Glutamatergic neuron (in vitro differentiated cells): ENCODE data around the gene NEUROD1. TPM values are rescaled to one million over a fixed set of nuclear protein-coding genes. Genes with fewer than 3 reads are reported as not detected.

ENCODE experiments used
- DNase-seq: peaks from one replicate; pipeline ENCODE4 v3.0.0; 2022
- H3K27ac Mint-ChIP-seq: one replicate; pipeline ENCODE4 v1.8.0; 2020; ENCODE audit warnings: mild to moderate bottlenecking, mixed read lengths, inconsistent platforms; ENCODE audit not compliant: unreplicated experiment
- H3K27me3 Mint-ChIP-seq: one replicate; pipeline ENCODE4 v1.8.0; 2020; ENCODE audit warnings: mild to moderate bottlenecking, moderate library complexity, mixed read lengths, inconsistent platforms; ENCODE audit not compliant: unreplicated experiment
- H3K36me3 Mint-ChIP-seq: one replicate; pipeline ENCODE4 v1.8.0; 2020; ENCODE audit warnings: mild to moderate bottlenecking, mixed read lengths, inconsistent platforms; ENCODE audit not compliant: unreplicated experiment
- H3K4me1 Mint-ChIP-seq: one replicate; pipeline ENCODE4 v1.8.0; 2020; ENCODE audit warnings: mild to moderate bottlenecking, low read depth, mixed read lengths, inconsistent platforms; ENCODE audit not compliant: unreplicated experiment
- H3K4me3 Mint-ChIP-seq: one replicate; pipeline ENCODE4 v1.8.0; 2020; ENCODE audit warnings: mild to moderate bottlenecking, mixed read lengths, inconsistent platforms; ENCODE audit not compliant: unreplicated experiment
- H3K9me3 Mint-ChIP-seq: one replicate; pipeline ENCODE4 v1.8.0; 2020; ENCODE audit warnings: mild to moderate bottlenecking, moderate library complexity, mixed read lengths, inconsistent platforms; ENCODE audit not compliant: unreplicated experiment
- total RNA-seq: library from RNA; stranded (reverse); fragmentation: NEBNext Ultra II Directional; extraction: Animal tissue kit (Norgen Biotek cat#: 25700); gene quantifications from one replicate; pipeline ENCODE4 v1.2.1, GENCODE V29; 2021; ENCODE audit not compliant: unreplicated experiment
- TF ChIP-seq, protein P1 (sequence below): fragments of 200-600 bp; sonication (generic); IDR thresholded peaks from one replicate; pipeline ENCODE4 v1.5.0; 2021; ENCODE audit not compliant: partially characterized antibody, unreplicated experiment

The NEUROD1 gene
- total RNA-seq, 1 donor from 2014 or later = 65.5 TPM

DNA sequence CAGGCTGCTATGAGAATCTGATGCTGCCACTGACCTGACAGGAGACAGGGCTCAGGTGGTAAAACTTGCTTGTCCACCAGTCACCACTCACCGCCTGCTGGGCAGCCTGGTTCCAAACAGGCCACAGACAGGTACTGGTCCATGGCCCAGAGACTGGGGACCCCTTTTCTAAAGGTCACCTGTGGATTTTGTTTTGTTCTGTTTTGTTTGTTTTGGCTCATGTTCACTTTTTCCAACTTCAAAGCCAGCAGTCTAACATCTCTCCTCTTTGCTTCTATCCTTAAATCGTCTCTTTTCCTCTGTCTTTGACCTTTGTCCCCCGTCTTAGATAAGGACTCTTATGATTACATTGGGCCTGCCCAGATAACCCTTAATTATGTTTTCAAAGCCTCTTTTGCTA lies 20.1 kb downstream of the NEUROD1 start:
- TF ChIP-seq, protein P1, sequence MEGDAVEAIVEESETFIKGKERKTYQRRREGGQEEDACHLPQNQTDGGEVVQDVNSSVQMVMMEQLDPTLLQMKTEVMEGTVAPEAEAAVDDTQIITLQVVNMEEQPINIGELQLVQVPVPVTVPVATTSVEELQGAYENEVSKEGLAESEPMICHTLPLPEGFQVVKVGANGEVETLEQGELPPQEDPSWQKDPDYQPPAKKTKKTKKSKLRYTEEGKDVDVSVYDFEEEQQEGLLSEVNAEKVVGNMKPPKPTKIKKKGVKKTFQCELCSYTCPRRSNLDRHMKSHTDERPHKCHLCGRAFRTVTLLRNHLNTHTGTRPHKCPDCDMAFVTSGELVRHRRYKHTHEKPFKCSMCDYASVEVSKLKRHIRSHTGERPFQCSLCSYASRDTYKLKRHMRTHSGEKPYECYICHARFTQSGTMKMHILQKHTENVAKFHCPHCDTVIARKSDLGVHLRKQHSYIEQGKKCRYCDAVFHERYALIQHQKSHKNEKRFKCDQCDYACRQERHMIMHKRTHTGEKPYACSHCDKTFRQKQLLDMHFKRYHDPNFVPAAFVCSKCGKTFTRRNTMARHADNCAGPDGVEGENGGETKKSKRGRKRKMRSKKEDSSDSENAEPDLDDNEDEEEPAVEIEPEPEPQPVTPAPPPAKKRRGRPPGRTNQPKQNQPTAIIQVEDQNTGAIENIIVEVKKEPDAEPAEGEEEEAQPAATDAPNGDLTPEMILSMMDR = no peak
- peaks cover 3% of the 10 kb centered on the region for H3K27me3 Mint-ChIP-seq
- no peak for DNase-seq
- H3K4me3 Mint-ChIP-seq = no peak overlapping the region
- peaks cover 31% of the 10 kb centered on the region for H3K4me1 Mint-ChIP-seq
- H3K27ac Mint-ChIP-seq = no peak overlapping the region
- H3K36me3 Mint-ChIP-seq = peaks cover 4% of the 10 kb centered on the region
- H3K9me3 Mint-ChIP-seq = peaks cover 5% of the 10 kb centered on the region

DNA sequence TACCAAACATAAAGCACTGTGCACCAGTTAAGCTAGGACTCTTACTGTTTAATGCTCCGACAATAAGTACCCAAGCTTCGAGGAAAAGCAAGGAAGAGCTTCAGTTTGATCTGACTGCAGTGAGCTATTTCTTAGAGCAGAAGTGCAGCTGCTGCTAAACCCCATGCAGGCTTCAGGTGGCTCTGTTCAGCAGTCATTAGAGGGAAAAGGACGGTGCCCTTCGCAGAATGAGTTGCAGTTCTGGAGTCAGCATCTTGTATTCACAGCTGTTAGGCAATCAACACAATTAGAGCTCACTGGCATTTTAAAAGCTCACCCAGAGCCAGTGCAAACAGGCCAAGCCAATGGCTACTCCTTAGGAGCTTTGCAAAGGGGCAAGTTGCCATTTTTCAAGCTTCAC lies 21.9 kb downstream of the NEUROD1 start:
- Mint-ChIP-seq H3K4me1 (peaks cover 31% of the 10 kb centered on the region), H3K9me3 (peaks cover 5% of the 10 kb centered on the region), H3K36me3 (peaks cover 4% of the 10 kb centered on the region), H3K4me3 (peak overlapping the region; percentile 86), H3K27ac (peak overlapping the region; percentile 55), H3K27me3 (peaks cover 5% of the 10 kb centered on the region)
- TF ChIP-seq, protein P1 = no peak
- no peak for DNase-seq

DNA sequence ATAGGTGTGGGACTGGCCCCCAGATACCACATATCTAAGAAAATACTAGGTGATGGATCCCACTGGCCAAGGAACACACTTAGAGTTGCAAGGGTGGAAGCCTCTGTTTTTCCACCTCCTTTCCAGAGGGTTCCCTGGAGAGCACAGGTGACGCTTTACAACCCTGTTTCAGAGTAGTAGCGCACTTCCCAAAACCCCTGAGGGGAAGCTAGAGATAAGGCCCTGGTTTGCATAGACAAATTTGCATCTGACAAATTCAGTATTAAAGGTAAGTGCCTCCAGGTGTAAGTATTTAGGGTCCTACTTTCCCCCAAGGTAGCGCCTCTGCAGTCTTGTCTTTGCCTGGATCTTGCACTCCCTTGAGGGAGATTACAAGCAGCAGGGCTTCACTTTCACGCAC lies 22.9 kb downstream of the NEUROD1 start:
- TF ChIP-seq, protein P1 = no peak
- Mint-ChIP-seq H3K27me3 (peaks cover 6% of the 10 kb centered on the region), H3K36me3 (peaks cover 4% of the 10 kb centered on the region), H3K27ac (no peak overlapping the region), H3K9me3 (peaks cover 5% of the 10 kb centered on the region), H3K4me1 (peaks cover 31% of the 10 kb centered on the region), H3K4me3 (peak overlapping the region; percentile 86)
- no peak for DNase-seq

DNA sequence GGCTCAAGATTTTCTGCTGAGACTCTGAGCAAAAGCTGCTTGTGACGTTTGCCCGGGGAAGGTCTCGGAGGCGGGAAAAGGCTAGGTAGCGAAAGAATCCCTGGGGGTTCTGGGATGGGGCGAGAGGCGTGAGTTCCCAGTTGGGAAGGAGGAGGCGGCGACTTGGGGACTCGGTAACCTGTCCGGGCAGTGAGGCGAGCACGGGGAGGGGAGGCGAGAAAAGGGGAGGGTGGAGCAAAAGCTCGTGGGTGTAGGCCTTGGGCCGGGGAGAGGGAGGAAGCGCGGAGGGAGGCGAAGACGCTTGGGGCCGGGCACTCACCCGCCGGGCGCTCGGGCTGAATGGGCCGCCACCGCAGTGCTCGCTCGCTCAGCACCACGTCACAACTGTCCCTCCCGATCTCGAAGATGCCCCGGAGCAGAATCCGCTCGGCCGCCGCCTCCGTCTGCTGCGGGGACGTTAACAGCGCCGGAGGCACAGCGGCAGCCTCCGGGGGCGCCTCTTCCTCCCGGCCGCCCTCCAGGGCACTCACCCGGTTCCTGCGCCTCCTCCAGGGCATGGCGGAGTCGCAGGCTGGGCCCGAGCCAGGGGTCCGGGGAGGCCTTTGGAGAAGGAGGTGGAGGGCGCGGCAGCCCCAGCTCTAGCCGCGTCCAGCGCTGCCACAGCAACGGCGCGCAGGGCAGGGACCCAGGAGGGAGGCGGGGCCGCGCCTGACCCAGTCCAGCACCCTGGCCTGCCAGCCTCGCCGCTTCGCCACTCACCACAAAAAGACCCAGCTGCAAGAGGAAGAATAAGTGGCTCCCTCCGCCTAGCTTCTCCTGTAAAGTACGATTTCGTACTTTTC lies 23.6 kb downstream of the NEUROD1 start, which contains the start of gene CERKL:
TSS of gene CERKL (minus strand) at position 656 of the 842 bp plus-strand sequence. CDS start at position 557, 99 bp downstream.
- Mint-ChIP-seq H3K27me3 (peaks cover 4% of the 10 kb centered on the region), H3K4me3 (peak within 1 kb of the TSS; percentile 86), H3K9me3 (peaks cover 5% of the 10 kb centered on the region), H3K36me3 (peaks cover 4% of the 10 kb centered on the region), H3K27ac (peak within 1 kb of the TSS; percentile 55), H3K4me1 (peaks cover 31% of the 10 kb centered on the region)
- TF ChIP-seq, protein P1 = no peak
- peak; percentile 69 for DNase-seq

DNA sequence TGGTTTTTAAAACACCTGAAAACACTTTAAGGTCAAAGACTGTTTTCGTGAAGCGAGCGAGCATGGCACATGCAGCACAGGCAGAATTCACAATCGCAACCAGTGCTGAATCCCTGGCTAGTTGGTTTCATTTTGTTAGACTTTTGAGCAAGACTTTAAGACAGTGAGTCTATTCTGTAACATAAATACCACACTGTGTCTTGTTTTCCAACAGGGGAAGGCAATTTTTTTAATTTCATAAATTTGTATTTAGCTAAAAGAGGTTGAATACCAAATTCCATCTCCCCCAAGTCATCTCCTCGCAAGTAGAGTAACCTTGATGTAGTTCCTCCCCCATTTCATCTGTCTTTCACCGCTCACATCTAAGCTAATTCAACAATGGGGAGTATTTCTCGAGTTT lies 24.8 kb downstream of the NEUROD1 start:
- Mint-ChIP-seq H3K27ac (no peak overlapping the region), H3K27me3 (peaks cover 4% of the 10 kb centered on the region), H3K9me3 (peaks cover 4% of the 10 kb centered on the region), H3K36me3 (peaks cover 4% of the 10 kb centered on the region), H3K4me3 (peak overlapping the region; percentile 85), H3K4me1 (peaks cover 33% of the 10 kb centered on the region)
- DNase-seq = no peak
- TF ChIP-seq, protein P1 = no peak
